PC-3 (cell line): ENCODE results near the gene ATP6V0E2. TPM values are rescaled to one million over a fixed set of nuclear protein-coding genes. Genes with fewer than 3 reads are reported as not detected.

Experiments used
- ATAC-seq: fragments of 200-7000 bp; cut with Tn5 transposase; 2 replicates; pipeline ENCODE4 v1.9.1; 2020; ENCODE audit warnings: mild to moderate bottlenecking, moderate library complexity
- BruUV-seq: library from RNA; stranded (reverse); fragments of 400-500 nt; replicated peaks from 2 replicates; lab custom pipeline; 2021; lab: Mats Ljungman, UMichigan
- CTCF ChIA-PET: fragments of 300-600 bp; sonication (Branson Sonifier 250); formaldehyde crosslinking; loops from one replicate; lab custom pipeline; 2022; ENCODE audit warnings: antibody characterized with exemption; lab: Charles Lee
- POLR2A ChIA-PET: fragments of 300-600 bp; sonication (Branson Sonifier 250); formaldehyde crosslinking; loops from one replicate; lab custom pipeline; 2022; ENCODE audit warnings: antibody characterized with exemption; ENCODE audit not compliant: unreplicated experiment; lab: Charles Lee
- DNase-seq: peaks from one replicate; pipeline ENCODE4 v3.0.0-alpha.2; 2015
- H2AFZ ChIP-seq: fragments of 300-600 bp; sonication (generic); 2 replicates; pipeline ENCODE4 v1.6.0; 2016; ENCODE audit warnings: antibody characterized with exemption, low read length
- H3F3A ChIP-seq: fragments of 300-600 bp; sonication (generic); one replicate; pipeline ENCODE4 v1.6.0; 2017; ENCODE audit warnings: antibody characterized with exemption, low read length, control low read depth, mild to moderate bottlenecking; ENCODE audit not compliant: unreplicated experiment
- H3K27ac ChIP-seq: fragments of 300-600 bp; sonication (generic); 2 replicates; pipeline ENCODE4 v1.5.1; 2016; ENCODE audit warnings: mild to moderate bottlenecking, low read length
- H3K27me3 ChIP-seq: fragments of 300-600 bp; sonication (generic); 2 replicates; pipeline ENCODE4 v1.6.1; 2016; ENCODE audit warnings: low read length, mixed read lengths
- H3K36me3 ChIP-seq: fragments of 300-600 bp; sonication (generic); 2 replicates; pipeline ENCODE4 v1.6.1; 2016; ENCODE audit warnings: low read depth, mixed run types, low read length, mixed read lengths
- H3K4me1 ChIP-seq: fragments of 300-600 bp; sonication (generic); 2 replicates; pipeline ENCODE4 v1.5.1; 2016; ENCODE audit warnings: low read length; ENCODE audit not compliant: insufficient read depth
- H3K4me2 ChIP-seq: fragments of 300-600 bp; sonication (generic); 2 replicates; pipeline ENCODE4 v1.6.0; 2016; ENCODE audit warnings: low read length
- H3K4me3 ChIP-seq: fragments of 300-600 bp; sonication (generic); 2 replicates; pipeline ENCODE4 v1.5.1; 2016; ENCODE audit warnings: mild to moderate bottlenecking, low read length, mixed read lengths
- H3K79me2 ChIP-seq: fragments of 300-600 bp; sonication (generic); 2 replicates; pipeline ENCODE4 v1.6.1; 2017; ENCODE audit warnings: low read length, mixed read lengths
- H3K9ac ChIP-seq: fragments of 300-600 bp; sonication (generic); 2 replicates; pipeline ENCODE4 v1.6.0; 2016; ENCODE audit warnings: mild to moderate bottlenecking, low read length
- H3K9me2 ChIP-seq: fragments of 300-600 bp; sonication (generic); replicated peaks from 2 replicates; pipeline ENCODE4 v1.6.1; 2016; ENCODE audit warnings: mixed run types, low read length, mixed read lengths
- H3K9me3 ChIP-seq: fragments of 300-600 bp; sonication (generic); 2 replicates; pipeline ENCODE4 v1.6.1; 2016; ENCODE audit warnings: low read length, mixed read lengths
- H4K20me1 ChIP-seq: fragments of 300-600 bp; sonication (generic); 2 replicates; pipeline ENCODE4 v1.6.1; 2016; ENCODE audit warnings: low read length, mixed read lengths
- EZH2 ChIP-seq: fragments of 300-600 bp; sonication (generic); IDR thresholded peaks from one replicate; pipeline ENCODE4 v1.6.1; 2017; ENCODE audit warnings: antibody characterized with exemption, mild to moderate bottlenecking, low read length; ENCODE audit not compliant: unreplicated experiment
- EZH2phosphoT487 ChIP-seq: fragments of 300-600 bp; sonication (generic); IDR thresholded peaks from 2 replicates; pipeline ENCODE4 v1.6.1; 2018; ENCODE audit warnings: mild to moderate bottlenecking, antibody characterized with exemption, low read length, borderline replicate concordance
- intact Hi-C: fragments of 100-400 bp; cut with micrococcal nuclease; formaldehyde crosslinking; loops from 2 replicates; pipeline ENCODE4 v1.9.0; 2023
- total RNA-seq: library from RNA; depleted of rRNA; stranded (reverse); fragments of >200 nt; gene quantifications from 2 replicates; pipeline ENCODE4 v1.2.3, GENCODE V29; 2014
- TF ChIP-seq, protein P1 (sequence below): fragments of 300-600 bp; sonication (generic); conservative IDR thresholded peaks from 2 replicates; pipeline ENCODE4 v1.5.1; 2017; ENCODE audit warnings: antibody characterized with exemption, low read depth, mild to moderate bottlenecking, low read length

The ATP6V0E2 gene
- total RNA-seq, 1 experiment from 2014 or later, result 78.2 TPM

DNA sequence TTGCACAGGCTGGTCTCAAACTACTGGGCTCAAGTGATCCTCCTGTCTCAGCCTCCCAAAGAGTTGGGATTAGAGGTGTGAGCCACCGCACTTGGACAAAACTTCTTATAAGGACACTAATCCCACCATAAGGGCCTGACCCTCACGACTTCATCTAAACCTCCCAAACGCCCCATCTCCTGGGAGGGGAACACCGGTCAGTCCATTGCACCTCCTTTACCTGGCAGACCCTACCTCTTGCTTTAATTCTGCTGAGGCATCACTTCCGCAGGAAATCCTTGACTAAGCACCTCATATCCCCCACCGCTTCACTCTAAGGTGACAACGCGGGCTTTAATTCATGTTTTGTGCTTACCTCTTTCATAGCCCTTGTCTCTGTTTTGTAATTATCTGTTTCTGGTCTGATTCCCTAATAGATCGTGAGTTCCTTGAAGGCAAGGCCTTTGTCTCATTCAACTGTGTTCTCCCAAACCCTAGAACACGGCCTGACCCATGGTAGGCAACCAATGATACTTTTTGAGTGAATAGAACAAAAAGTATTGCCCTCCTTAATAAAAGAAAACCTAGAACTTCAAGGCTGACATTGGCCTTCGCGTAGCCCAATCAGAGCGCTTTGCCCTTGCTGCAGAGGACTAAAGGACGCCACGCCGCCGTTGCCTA lies 36.1 kb upstream of the ATP6V0E2 start:
- Histone ChIP-seq H3K9ac (no peak overlapping the region), H3K27me3 (no peaks in the 10 kb centered on the region), H3F3A (no peaks in the 10 kb centered on the region), H3K4me3 (peak overlapping the region; percentile 84; the same call in 1 of the 2 replicates), H2AFZ (peak overlapping the region; percentile 81), H3K9me2 (no peaks in the 10 kb centered on the region), H3K9me3 (no peaks in the 10 kb centered on the region), H3K4me1 (peaks cover 11% of the 10 kb centered on the region), H4K20me1 (peaks cover 5% of the 10 kb centered on the region; the same call in 1 of the 2 replicates), H3K27ac (no peak overlapping the region), H3K36me3 (no peaks in the 10 kb centered on the region), H3K4me2 (peak overlapping the region; percentile 59), H3K79me2 (peaks cover 12% of the 10 kb centered on the region)
- ATAC-seq (no peak), DNase-seq (no peak)
- TF ChIP-seq EZH2 (no peak), EZH2phosphoT487 (no peak)
- TF ChIP-seq, protein P1, sequence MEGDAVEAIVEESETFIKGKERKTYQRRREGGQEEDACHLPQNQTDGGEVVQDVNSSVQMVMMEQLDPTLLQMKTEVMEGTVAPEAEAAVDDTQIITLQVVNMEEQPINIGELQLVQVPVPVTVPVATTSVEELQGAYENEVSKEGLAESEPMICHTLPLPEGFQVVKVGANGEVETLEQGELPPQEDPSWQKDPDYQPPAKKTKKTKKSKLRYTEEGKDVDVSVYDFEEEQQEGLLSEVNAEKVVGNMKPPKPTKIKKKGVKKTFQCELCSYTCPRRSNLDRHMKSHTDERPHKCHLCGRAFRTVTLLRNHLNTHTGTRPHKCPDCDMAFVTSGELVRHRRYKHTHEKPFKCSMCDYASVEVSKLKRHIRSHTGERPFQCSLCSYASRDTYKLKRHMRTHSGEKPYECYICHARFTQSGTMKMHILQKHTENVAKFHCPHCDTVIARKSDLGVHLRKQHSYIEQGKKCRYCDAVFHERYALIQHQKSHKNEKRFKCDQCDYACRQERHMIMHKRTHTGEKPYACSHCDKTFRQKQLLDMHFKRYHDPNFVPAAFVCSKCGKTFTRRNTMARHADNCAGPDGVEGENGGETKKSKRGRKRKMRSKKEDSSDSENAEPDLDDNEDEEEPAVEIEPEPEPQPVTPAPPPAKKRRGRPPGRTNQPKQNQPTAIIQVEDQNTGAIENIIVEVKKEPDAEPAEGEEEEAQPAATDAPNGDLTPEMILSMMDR, result no peak
- ChIA-PET CTCF (no interaction called here), POLR2A (no interaction called here)
- intact Hi-C loops, result loop anchor here (1.0 to 5.0 kb wide), 2 partner anchors 36 to 65 kb away; partner anchors contain the start of genes ATP6V0E2 and ZNF467
- no TSS peak for BruUV-seq

DNA sequence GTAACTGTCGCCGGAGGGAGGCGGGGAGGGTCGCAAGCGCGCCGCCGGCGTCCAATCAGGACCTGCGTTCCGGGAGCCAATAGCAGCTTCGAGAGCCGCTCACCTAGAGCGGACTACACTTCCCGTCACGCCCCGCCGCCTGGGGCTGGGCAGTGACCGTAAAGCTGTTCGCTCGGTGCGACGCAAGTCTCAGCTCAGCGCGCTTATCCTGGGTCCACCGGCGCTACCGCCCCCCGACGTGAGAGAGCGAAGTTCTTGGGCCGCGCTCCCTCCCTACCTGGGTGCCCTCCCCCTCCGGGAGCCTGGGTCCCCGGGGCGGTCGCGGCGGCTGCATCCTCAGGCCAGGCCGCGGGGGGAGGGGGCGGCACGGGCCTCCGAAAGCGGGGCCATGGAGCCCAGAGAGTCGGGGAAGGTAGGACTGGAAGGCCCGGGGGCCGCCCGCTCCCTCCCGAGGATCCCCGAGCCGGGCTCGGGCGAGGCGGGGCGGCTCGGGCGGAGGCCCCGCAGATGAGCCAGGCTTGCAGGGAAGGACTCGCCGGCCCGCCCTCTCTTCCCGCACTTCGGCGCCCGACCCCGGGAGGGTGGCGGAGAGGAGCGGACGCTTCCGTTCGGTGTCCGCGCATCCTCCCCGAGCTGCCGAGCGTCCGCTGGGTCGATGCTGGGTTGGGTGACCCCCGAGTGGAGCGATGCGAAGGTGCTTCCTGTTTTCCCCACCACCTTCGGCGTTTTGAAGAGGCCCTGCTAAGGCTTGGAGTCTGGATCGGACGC lies 35.4 kb upstream of the ATP6V0E2 start, which contains the start of gene ZNF862:
ZNF862 (plus strand) TSS at position 152 of the 768 bp plus-strand sequence; CDS start at position 389, 237 bp downstream.
- peak within 1 kb of the TSS; percentile 81 for H2AFZ ChIP-seq
- intact Hi-C loops, result loop anchor here (1.0 to 5.0 kb wide), 2 partner anchors 35 to 66 kb away; partner anchors contain the start of genes ATP6V0E2 and ZNF467
- peak; percentile 96 for DNase-seq
- peaks cover 5% of the 10 kb centered on the region; the same call in 1 of the 2 replicates for H4K20me1 ChIP-seq
- H3K4me1 ChIP-seq, result peaks cover 11% of the 10 kb centered on the region
- peak within 1 kb of the TSS; percentile 82 for H3K9ac ChIP-seq
- ChIA-PET POLR2A (no interaction called here), CTCF (no interaction called here)
- H3K4me3 ChIP-seq, result peak within 1 kb of the TSS; percentile 84
- H3K9me3 ChIP-seq, result no peaks in the 10 kb centered on the region
- H3K9me2 ChIP-seq, result no peaks in the 10 kb centered on the region
- no peaks in the 10 kb centered on the region for H3K27me3 ChIP-seq
- peaks cover 12% of the 10 kb centered on the region for H3K79me2 ChIP-seq
- BruUV-seq, result no TSS peak
- H3K4me2 ChIP-seq, result peak within 1 kb of the TSS; percentile 90
- TF ChIP-seq, protein P1, result no peak
- no peak for TF ChIP-seq EZH2phosphoT487
- TF ChIP-seq EZH2, result no peak
- no peaks in the 10 kb centered on the region for H3F3A ChIP-seq
- no peak within 1 kb of the TSS for H3K27ac ChIP-seq
- no peaks in the 10 kb centered on the region for H3K36me3 ChIP-seq
- peak; percentile 97 for ATAC-seq
